ENCODE data around the gene ZFR2.
"Not testable (repeated sequence)": the region's sequence is repeated elsewhere in the genome, so short reads cannot be mapped to it uniquely, and the experiment has no call there.

ZFR2 gene

DNA sequence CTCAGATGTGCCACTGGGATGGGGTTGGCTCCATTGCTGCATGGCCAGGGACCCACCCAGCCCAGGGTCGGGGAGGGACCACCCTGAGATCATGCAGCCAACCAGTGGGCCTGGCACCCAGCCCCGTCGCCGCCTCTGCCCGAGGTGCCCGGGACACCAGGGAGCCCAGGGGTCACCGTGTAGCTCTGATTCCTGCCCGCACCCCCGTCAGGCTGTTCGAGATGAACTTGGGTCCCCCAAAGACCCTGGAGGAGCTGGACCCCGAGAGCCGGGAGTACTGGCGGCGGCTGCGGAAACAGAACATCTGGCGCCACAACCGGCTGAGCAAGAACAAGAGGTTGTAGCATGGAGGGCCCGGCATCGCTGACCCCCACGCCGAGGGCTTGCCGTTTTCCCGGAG is 101.8 kb downstream of the ZFR2 start:
- FAIRE-seq = no peak
- DNase-seq (ENCODE audit: insufficient read length, low spot score) = no peak
- TF ChIP-seq, protein P1, sequence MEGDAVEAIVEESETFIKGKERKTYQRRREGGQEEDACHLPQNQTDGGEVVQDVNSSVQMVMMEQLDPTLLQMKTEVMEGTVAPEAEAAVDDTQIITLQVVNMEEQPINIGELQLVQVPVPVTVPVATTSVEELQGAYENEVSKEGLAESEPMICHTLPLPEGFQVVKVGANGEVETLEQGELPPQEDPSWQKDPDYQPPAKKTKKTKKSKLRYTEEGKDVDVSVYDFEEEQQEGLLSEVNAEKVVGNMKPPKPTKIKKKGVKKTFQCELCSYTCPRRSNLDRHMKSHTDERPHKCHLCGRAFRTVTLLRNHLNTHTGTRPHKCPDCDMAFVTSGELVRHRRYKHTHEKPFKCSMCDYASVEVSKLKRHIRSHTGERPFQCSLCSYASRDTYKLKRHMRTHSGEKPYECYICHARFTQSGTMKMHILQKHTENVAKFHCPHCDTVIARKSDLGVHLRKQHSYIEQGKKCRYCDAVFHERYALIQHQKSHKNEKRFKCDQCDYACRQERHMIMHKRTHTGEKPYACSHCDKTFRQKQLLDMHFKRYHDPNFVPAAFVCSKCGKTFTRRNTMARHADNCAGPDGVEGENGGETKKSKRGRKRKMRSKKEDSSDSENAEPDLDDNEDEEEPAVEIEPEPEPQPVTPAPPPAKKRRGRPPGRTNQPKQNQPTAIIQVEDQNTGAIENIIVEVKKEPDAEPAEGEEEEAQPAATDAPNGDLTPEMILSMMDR (IDR thresholded peaks at IDR 0.05; ENCODE audit: insufficient read depth, missing control alignments) = no peak

DNA sequence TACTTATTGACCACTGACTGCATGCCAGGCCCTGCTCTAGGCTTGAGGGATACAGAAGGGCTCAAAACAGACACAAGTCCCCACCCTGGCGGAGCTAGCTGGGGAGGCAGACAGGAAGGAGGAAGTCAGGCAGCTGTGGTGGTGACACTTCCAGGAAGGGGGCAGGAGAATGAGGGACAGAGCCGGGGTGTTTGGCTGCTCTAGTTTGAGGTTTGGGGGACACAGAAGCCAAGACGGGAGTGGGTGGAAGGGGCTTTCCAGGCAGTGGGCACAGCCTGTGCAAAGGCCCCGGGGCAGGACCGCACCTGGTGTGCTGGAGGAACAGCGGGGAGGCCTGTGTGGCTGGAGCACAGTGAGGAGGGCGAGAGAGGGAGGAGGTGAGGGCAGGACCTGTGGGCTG is 102.3 kb downstream of the ZFR2 start:
- FAIRE-seq = no peak
- TF ChIP-seq, protein P1 (IDR thresholded peaks at IDR 0.05; ENCODE audit: insufficient read depth, missing control alignments) = no peak
- DNase-seq (ENCODE audit: insufficient read length, low spot score) = no peak

DNA sequence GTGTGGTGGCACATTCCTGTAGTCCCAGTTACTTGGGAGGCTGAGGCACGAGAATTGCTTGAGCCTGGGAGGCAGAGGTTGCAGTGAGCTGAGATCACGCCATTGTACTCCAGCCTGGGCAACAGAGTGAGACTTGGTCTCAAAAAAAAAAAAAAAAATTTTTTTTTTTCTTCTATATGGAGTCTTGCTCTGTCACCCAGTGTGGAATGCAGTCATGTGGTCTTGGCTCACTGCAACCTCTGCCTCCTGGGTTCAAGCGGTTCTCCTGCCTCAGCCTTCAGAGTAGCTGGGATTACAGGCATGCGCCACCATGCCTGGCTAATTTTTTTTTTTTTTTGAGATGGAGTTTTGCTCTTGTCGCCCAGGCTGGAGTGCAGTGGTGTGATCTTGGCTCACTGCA is 103.1 kb downstream of the ZFR2 start:
- not testable (repeated sequence) for DNase-seq (ENCODE audit: insufficient read length, low spot score); FAIRE-seq

DNA sequence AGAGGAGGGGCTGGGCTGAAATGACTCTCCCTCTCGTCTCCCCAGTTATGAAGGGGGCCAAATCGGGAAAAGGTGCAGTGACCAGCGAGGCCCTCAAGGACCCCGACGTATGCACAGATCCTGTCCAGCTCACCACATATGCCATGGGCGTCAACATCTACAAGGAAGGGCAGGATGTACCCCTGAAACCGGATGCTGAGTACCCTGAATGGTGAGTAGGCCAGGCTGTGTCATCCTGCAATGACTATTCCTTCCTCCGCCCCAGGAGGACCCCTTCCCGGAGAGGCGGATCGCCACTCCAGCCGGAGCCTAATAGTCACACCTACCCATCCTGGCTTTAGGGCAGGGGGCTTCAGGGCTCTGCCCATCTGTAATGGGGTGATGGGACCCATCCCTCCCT is 103.7 kb downstream of the ZFR2 start:
- FAIRE-seq = no peak
- no peak for DNase-seq (ENCODE audit: insufficient read length, low spot score)
- TF ChIP-seq, protein P1 (IDR thresholded peaks at IDR 0.05; ENCODE audit: insufficient read depth, missing control alignments) = no peak

DNA sequence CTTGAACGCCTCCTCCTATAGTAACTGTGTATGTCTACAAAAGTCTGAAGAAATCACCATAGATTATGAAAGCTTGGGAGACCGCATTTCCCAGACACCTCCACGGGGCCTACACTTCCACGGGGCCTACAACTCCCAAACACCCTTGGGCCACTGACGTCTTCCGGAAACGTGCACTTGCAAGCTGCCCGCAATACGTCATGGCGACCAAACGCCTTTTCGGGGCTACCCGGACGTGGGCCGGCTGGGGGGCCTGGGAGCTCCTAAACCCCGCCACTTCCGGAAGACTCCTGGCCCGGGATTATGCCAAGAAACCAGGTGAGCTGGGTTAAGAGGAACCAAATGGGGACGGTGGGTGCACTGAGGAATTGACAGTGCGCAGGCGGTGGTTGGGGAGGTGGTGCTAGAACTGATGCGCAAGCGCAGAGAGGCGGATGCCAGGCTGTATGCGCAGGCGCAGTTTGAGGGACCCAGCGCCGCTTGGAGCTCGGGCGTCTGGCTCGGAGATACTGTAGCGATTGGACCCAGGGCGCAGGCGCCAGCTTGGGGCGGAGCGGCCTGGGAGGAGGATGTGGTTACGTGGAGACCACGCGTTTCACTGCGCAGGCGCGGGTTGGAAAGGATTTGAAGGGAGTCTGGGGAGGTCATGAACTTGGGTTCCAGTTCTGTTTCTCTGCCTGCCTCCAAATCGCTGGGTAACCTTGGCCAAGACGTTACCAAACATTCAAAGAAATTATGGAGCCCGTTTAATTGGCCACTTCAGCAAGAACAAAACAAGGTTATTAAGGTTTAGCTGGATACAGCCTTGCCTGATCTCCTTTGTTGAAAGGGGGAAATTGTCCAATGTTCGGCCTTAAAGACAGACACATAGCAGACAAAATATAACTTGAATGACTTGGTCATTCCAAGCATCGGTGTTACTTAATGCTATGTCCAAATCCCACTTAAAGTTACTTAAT is 106.1 kb downstream of the ZFR2 start, which contains the start of gene MRPL54:
Gene MRPL54 (plus strand): TSS at position 182 of the 959 bp plus-strand sequence. CDS start 19 bp downstream, at position 201.
- peak; percentile 32 for FAIRE-seq
- TF ChIP-seq, protein P1 (IDR thresholded peaks at IDR 0.05; ENCODE audit: insufficient read depth, missing control alignments) = no peak
- peak; percentile 77 for DNase-seq (ENCODE audit: insufficient read length, low spot score)

DNA sequence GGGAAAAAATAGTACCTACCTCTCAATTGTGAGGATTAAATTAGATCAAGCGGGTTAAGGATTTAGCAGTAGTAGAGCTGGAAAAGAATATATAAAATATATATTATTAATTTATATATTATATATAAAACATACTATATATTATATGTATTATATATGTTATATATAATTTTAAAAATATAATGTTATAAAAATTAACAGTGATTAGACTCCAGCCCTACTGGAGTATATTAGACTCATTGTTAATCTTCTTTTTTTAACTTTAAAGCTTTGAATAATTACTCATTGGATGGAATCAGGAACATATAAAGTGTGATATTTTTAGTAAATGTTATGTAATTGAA is 106.7 kb downstream of the ZFR2 start:
- DNase-seq (ENCODE audit: insufficient read length, low spot score) (no peak), FAIRE-seq (no peak)
- TF ChIP-seq, protein P1 (IDR thresholded peaks at IDR 0.05; ENCODE audit: insufficient read depth, missing control alignments) = no peak

DNA sequence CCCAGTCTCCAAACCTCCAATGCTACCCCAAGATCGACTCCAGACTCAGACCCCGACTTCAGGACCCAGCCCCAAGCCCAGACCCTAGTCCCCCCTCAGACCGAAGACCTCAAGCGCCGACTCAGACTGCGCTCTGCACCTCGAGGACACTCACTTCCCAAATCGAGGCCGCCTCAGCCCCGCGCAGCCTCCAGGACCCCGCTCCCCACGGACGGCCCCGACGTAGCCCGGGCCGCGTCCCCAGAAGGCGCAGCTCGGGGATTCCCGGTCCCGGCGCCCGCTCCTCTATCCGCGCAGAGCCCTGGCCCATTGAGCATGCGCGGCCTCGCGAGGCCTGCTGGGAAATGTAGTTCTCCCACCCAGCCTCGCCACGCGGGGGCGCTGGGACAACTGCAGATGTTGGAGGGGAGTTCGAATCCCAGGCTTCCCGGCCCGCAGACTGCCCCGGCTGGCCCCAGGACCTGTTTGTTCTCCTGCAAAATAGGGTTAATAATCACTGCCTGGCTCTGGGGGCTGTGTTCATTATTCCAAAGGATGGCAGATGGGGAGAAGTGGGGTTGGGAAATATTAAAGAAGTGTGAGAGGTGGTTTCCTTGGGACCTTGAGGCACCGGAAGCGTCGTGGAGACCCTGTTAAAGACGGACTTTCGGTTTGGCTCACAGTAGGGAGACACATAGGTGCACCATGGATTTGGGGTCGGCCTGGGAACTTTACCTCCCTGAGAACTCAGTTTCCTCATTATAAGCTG is 107.3 kb downstream of the ZFR2 start, which contains the start of gene APBA3:
Gene APBA3 (minus strand): TSS at position 311 of the 748 bp plus-strand sequence. CDS start 1,428 bp downstream, outside the sequence.
- DNase-seq (ENCODE audit: insufficient read length, low spot score) = peak; percentile 90
- TF ChIP-seq, protein P1 (IDR thresholded peaks at IDR 0.05; ENCODE audit: insufficient read depth, missing control alignments) = peak; percentile 73

More for the DNA sequence above, 107.3 kb downstream of the ZFR2 start, which contains the start of gene APBA3:
- FAIRE-seq = no peak
